ENCODE data around the gene PRKCG.

Gene PRKCG

DNA sequence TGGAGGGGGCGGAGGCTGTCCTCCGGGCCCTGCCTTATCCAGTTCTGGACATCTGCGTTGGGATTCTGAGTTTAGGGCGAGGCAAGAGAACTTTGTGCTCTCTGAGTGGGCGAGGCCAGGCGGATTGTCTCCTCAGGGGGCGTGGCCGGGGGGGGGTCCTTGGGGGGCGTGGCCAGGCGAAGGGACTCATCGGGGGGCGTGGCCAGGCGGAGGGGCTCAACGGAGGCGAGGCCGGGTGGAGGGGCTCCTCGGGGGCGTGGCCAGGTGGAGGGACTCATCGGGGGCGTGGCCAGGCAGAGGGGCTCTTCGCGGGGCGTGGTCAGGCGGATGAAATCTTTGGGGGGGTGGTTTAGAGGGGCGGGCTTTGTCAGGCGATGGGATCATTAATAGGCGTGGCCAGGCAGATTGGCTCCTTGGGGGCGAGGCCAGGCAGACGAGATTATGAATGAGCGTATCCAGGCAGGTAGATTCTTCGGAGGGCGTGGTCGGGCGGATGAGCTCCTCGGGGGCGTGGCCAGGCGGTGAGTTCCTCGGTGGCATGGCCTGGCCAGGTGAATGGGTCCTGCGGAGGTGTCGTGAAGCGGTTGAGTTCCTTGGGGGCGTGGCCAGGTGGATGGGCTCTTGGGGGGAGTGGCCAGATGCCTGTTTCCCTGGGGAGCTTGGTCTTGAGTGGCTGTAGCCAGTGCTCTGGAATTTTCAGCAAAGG is 16.8 kb downstream of the PRKCG start:
- no peak for DNase-seq (ENCODE audit: low spot score)

DNA sequence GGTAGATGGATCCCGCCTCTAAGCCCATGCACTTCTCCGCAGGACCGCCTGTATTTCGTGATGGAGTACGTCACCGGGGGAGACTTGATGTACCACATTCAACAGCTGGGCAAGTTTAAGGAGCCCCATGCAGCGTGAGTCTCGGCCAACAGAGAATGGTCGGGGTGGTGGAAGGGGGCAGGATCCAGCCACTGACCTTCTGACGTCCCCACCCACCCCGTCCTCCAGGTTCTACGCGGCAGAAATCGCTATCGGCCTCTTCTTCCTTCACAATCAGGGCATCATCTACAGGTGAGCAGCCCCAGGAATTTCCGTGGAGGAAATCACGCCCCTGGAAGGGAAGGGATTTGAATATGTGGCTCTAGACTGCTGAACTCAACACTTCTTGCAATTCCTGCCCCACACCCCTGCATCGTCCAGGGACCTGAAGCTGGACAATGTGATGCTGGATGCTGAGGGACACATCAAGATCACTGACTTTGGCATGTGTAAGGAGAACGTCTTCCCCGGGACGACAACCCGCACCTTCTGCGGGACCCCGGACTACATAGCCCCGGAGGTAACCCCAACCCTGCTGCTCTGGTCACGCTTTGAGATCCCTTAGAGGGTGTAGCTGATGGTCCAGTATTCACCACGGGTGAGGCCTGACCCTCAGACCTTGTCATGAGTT is 18.3 kb downstream of the PRKCG start:
- no peak for DNase-seq (ENCODE audit: low spot score)

DNA sequence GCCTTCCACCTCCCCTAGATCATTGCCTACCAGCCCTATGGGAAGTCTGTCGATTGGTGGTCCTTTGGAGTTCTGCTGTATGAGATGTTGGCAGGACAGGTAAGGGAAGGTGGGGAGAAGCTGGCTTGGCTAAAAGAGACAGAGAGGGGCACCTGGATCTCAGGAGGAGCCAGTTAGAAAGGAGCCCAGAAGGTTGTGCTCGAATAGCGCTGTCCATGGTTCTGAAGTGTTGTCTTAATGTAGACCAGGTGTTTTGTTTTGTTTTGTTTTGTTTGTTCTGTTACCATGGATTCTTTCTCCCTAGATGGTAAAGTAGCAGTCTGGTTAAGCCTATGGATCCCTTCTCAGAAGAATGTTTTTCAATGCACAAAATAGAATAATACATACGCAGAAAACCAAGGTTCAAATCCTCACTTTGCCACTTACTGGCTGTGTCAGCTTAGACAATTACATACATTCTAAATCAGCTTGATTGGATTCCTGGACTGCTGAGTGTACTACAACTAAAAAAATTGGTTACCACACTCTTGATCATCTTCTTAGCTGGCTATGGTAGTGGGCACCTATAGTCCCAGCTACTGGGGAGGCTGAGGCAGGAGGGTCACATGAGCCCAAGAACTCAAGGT is 21.2 kb downstream of the PRKCG start:
- DNase-seq (ENCODE audit: low spot score), result no peak

DNA sequence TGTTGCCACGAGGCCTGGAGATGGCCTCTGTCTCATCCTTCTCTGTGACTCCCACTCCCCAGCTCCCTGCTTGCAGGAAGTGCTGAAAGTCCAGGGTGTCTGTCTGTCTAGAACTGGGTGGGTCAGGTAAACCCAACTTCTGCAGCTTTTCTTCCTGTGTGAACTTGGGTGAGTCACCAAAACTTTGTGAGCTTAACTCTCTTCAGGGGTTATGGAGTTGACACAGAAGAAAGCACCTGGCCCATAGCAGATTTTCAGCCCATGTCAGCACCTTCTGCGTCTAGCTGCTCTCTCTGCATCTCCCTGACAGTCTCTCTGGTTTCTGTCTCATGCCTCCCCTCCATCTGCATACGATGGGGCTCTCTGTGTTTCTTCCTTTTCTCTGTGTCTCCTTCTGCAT is 22.9 kb downstream of the PRKCG start:
- no peak for DNase-seq (ENCODE audit: low spot score)

DNA sequence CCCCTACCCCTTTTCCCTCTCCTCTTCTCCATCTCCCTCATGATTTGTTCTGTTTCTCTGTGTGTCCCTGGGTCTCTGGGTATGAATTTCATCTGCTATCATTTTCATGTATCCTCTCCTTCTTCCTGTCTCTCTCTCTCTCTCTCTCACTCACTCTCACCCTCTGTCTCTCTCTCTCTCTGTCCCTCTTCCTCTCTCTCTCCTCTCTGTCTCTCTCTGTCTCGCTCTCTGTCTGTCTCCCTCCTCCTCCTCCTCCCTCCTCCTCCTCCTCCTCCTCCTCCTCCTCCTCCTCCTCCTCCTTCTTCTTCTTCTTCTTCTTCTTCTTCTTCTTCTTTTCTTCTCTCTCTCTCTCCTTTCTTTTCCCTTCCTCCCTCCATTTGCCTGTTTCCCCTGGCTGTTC is 23.8 kb downstream of the PRKCG start:
- DNase-seq (ENCODE audit: low spot score), result no peak

DNA sequence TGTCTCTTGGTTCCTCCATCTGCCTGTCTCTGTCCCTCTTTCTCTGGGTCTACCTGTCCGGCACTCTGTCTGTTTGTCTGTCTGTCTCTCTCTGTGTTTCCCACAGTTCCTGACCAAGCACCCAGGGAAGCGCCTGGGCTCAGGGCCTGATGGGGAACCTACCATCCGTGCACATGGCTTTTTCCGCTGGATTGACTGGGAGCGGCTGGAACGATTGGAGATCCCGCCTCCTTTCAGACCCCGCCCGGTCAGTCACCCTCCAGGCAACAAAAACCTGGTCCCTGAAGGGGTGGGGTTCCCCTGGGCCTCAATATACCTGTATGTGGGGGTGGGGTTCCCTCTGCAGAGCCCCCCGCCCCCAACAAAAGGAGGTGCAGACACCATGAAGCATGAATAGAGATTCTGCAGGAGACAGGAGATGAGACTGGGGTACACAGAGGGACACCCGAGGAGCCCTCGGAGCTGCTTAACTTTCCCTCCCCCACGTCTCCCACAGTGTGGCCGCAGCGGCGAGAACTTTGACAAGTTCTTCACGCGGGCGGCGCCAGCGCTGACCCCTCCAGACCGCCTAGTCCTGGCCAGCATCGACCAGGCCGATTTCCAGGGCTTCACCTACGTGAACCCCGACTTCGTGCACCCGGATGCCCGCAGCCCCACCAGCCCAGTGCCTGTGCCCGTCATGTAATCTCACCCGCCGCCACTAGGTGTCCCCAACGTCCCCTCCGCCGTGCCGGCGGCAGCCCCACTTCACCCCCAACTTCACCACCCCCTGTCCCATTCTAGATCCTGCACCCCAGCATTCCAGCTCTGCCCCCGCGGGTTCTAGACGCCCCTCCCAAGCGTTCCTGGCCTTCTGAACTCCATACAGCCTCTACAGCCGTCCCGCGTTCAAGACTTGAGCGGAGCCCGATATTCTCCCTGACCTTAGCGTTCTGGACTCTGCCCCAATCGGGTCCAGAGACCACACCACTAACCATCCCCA is 24.5 kb downstream of the PRKCG start:
- peak; percentile 77 for DNase-seq (ENCODE audit: low spot score)

DNA sequence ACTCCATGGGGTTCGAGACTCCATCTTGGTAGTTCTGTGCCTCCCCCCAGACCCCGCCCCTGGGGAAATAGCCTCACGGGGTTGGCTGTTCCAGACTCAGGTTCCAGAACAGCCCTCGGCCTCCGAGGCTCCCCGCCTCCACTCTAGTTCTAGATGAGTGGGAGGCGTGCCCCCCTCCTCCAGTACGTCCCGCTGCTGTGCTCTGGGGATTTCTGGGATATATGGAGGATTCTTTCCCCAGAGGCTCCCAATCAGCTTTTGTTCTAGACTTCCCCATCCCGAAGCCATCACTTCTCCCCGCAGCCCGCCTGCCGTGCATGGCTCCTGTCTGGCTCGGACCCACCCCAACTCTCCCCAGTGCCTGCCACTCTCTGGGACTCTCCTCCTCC is 25.2 kb downstream of the PRKCG start:
- no peak for DNase-seq (ENCODE audit: low spot score)

DNA sequence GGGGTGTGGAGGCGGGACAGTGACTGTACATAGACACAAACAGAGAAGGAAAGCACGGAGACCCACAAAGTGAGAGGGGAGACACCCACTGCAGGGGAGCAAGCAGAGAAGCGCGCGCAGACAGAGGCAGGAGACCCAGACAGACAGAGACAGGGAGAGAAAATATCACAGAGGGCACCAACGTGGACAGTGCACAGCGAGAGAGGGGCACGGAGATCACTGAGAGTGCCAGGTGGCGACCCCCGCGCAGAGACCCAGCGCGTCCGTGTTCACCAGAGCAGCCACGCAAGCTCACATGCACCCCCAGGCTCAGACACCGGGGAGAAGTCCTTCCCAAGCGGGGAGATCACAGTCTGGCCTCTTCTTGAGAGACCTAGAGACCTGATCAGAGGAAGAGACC is 25.7 kb downstream of the PRKCG start:
- DNase-seq (ENCODE audit: low spot score), result no peak

DNA sequence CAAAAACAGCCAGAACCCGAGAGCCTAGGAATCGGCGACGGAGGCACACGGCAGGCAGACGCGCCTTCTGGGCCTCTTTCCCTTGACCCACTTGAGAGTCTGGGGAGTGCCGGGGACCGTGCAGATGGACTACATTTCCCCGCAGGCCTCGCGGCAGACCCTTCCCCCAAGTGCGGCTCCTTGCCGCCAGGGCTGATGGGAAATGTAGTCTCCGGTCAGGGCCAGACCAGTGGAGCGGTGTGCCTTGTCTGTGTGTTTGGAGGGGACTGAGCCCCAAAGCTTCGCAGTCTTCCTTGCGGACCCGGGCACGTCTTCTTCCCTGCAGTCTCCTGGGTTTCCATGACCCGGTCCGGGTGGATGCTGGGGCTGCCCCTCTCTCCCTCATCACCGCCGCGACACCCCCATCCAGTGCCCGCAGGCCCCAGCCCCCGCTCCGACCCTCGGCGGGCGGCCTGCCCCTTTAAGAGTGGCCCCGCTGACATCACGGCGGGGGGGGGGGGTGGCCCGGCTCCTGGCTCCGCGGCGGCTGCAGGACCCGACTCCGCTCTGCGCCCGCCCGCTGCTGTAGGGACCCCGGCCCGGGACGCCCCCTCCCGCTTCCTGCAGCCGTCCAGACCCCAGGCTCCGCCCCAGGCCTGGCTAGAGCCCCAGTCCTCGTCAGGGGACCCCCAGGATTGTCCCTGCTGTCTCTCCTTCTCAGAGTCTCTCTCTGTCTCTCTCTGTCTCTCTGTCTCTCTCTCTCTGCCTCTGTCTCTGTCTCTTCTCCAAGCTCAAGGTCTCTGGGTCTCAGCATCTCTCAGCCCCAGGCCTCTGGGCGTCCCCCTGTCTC is 26.3 kb downstream of the PRKCG start:
- peak; percentile 67 for DNase-seq (ENCODE audit: low spot score)

DNA sequence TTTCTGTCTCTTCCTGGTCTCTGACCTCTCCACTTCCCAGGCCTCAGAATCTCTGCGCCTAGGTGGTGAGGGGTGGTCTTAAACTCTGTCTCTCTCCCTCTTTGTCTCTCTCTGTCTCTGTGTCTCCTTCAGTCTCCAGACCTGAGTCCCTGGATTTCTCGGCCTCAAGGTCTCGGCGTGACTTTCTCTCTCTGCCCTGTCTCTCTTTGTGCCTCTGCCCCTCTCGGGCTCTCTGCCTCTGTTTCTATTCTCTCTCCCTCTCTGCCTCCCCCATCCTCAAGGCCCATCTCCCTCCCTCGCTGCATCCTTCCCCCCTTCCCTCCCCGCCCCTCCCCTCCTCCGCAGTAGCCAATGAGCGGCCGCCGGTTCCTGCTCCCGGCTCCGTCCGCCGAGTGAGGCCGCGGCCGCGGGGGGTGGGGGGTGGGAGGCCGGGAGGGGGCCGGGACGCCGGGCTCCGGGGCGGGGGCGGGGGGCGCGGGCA is 27.0 kb downstream of the PRKCG start, which contains the start of gene CACNG7:
Gene CACNG7 (plus strand): TSS at position 344 of the 481 bp plus-strand sequence. CDS start 3,554 bp downstream, outside the sequence.
- DNase-seq (ENCODE audit: low spot score), result no peak

DNA sequence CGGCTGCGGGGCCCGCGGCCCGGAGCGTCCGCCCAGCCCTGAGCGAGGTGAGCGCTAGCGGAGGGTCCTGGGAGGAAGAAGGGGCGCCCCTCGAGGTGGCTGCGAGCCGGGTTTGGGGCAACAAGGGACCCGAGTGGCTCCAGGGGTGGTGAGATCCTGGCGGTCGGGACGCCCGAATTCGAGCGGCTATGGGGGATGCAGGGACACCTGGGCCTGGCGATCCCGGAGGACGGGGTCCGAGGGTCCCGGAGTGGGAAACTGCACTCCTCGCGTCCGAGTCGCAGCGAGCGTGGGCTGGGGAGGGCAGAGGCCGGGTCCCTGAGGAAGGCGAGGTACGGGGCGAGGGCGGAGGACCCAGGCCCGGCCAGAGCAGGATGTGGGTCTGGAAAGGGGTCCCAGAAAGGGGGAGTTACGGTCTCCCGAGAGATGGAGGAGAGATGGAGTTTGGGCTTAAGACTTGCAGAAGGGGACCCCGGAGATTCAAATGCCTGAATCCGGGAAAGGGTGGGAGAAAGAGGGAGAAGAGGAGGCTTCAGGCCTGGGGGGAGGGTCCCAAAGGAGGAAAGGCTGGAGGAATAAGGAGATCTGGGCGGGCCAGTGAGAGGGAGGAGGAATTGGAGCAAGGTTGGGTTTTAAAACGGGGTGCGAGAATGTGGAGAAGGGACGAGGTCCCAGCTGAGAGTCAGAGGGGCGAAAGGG is 27.6 kb downstream of the PRKCG start:
- no peak for DNase-seq (ENCODE audit: low spot score)

DNA sequence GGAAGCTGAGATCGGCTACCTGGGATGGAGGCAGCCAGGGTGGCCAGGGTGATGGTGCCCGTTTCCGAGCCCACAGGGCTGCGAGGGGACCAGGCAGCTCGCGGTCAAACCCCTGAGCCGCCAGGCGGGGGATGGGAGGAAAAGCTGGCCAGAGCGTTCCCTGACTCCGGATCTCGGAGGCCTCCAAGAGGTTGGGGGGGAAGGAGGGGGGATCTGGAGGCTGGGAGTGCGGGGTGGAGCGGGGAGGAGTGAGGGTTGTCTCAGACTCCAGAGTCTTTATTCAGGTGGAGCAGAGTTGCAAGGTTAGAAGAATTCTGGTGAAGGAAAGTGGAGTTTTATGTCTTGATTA is 28.1 kb downstream of the PRKCG start:
- no peak for DNase-seq (ENCODE audit: low spot score)

DNA sequence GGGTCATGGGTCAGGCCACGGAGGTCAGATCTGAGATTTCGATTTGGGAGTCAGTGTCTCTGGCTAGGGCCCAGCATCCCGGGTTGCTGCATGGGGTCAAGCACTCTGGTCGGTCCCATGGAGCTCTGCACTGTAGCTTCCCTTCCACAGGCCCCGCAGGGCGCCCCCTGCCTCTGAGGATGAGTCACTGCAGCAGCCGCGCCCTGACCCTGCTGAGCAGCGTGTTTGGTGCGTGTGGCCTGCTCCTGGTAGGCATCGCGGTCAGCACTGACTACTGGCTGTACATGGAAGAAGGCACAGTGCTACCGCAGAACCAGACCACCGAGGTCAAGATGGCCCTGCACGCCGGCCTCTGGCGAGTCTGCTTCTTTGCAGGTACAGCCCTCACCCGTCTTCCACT is 30.7 kb downstream of the PRKCG start:
- DNase-seq (ENCODE audit: low spot score), result no peak

DNA sequence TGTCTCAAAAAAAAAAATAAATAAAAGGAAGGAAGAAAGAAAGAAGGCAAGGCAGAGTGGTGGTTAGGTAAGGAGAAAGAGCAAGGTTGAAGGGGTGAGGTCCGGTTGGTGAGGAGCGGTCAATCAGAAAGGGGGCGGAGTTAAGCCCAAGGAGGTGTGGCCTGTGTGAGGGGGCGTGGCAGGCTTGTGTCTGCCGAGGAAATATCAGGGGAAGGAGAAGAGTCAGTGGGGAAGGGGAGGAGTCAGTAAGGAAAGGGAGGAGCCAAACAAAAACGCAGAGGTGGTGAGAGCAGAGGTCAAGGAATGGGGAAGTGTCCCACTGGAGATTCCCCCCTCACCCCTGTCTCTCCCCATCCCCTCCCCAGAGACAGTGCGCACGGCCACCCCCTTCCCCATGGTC is 33.0 kb downstream of the PRKCG start:
- DNase-seq (ENCODE audit: low spot score), result no peak

DNA sequence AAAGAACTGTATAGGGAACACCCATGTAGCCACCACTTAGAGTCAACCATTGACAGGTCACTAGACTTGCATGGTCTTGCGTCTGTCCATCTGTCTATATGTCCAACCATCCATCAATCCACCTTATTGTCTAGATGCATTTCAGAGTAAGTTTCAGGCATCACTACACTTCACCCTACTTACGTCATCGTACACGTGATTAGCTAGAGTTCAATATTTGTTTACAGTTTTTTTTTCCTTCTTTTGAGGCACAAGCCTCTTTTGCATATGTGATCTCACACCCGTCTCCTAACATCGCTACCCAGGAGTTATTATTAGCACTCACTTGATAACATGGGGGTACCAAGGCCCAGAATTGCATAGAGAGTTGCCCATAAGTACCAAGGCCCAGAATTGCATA is 34.0 kb downstream of the PRKCG start:
- DNase-seq (ENCODE audit: low spot score), result no peak

DNA sequence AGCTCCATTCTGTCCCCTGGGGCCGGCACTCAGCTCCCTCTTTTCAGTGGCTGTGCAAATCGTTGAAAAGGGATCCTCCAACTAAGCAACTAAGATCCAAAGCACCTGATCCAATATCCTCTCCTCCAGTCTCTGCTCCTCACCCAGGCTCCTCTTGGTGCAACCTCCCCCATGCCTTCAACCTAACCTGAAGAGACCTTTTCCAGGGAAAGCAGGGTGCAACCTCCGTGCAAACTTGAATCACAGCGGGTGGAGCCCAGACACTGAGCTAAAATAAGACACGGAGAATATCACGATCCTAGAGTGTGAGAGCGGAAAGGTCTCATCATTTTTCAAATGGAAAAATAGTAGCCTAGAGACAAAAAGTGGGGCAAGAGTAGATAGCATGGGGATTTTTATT is 35.4 kb downstream of the PRKCG start:
- no peak for DNase-seq (ENCODE audit: low spot score)

DNA sequence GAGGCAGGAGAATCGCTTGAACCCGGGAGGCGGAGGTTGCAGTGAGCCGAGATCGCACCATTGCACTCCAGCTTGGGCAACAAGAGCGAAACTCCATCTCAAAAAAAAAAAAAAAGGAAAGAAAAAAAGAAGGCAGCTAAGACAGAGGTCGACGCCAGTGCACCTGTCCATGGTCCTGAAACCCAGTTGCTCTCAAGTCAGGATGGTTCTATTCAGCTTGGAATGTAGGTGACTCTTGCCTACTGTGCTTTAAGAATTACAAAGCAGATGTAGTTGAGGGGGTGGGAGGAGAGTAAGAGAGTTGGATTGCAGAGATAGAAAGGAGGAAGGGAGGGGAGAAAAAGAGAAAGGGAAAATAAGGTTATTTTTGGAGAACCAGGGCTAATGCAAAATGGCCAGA is 45.7 kb downstream of the PRKCG start:
- DNase-seq (ENCODE audit: low spot score), result no peak

DNA sequence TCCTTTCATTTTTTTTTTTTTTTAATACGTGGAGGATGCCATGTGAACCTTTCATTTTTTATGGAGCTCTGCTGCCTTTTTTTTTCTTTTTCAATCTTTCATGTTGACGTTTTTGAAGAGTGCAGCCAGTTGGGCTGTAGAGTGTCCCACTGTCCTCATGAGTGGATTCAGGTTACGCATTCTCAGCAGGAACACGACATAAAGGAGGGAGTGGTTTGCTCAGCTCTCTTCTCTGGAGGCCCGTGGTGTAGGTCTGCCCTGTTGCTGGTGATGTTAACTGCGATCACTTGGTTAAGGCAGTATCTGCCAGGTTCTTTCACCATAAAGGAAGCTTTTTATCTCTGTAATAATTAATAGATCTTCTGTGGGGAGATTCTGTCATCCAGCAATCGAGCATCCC is 54.0 kb downstream of the PRKCG start:
- no peak for DNase-seq (ENCODE audit: low spot score)

DNA sequence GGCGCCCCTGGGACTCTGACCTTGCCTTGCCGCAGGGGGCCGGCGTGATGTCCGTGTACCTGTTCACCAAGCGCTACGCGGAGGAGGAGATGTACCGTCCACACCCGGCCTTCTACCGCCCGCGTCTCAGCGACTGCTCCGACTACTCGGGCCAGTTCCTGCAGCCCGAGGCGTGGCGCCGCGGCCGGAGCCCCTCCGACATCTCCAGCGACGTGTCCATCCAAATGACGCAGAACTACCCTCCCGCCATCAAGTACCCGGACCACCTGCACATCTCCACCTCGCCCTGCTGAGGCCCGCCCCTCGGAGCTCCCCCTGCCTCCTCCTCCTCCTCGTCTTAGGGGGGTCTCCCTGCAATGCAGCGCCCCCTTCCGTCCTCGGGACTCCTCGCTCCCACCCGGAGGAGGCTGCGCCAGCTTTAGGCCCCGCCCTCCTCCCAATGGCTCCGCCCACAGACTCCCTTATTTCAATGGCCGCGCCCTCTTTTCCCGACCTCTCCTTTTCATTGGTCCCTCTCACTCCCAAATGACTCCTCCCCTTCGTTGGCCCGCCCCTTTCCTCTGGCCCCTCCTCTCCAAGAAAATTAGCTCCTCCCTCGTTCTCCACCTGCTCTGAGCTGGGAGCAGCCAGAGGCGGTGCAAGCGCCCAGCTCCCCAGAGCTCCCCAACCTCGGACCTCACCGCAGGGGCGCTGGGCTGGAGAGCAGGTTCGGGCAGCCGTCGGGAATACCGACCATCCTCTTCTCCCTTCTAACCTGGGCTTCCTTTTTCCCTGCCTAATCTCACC is 60.2 kb downstream of the PRKCG start:
- DNase-seq (ENCODE audit: low spot score), result no peak

DNA sequence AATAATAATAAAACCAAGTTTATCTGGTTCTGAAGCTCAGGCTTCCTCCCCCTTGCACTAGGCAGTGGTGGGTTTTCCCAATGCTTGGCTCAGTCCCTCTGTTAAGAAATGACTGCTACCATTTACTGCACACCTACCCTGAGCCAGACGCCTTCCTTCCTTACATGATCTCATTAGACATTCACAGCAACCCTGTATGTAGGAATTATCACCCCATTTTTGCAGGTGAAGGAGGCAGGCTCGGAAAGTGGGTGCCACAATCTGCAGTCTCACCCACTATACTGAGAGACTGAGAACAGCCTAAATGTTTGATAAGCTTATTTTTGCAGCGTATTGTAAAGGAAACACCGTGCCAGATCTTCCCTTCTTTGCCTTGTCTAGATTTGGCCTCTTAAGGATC is 62.4 kb downstream of the PRKCG start:
- DNase-seq (ENCODE audit: low spot score), result no peak
